GM21529 (cell line): ENCODE data around the gene CEMIP2.

ENCODE experiments used
- ATAC-seq: cut with Tn5 transposase; IDR thresholded peaks from one replicate; pipeline ENCODE4 v1.9.1; 2021; ENCODE audit not compliant: unreplicated experiment

Gene CEMIP2

DNA sequence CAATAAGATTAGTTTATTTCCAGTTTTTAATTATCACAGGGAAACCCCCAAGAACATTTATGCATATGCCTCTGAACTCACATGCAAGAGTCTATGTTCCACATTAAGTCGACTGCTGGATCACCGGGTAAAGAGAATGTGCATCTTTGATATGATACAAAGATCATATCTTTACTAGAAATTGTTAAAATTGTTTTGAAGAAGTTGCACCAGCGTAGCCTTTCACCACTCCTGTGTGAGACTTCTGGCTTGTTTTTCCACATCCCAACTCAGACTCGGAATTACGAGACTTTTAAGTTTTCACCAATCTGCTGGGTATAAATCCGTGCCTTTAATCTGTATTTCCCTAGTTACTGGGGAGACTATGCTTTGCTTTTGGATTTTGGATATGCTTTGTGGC is 113.2 kb downstream of the CEMIP2 start:
- no peak for ATAC-seq

DNA sequence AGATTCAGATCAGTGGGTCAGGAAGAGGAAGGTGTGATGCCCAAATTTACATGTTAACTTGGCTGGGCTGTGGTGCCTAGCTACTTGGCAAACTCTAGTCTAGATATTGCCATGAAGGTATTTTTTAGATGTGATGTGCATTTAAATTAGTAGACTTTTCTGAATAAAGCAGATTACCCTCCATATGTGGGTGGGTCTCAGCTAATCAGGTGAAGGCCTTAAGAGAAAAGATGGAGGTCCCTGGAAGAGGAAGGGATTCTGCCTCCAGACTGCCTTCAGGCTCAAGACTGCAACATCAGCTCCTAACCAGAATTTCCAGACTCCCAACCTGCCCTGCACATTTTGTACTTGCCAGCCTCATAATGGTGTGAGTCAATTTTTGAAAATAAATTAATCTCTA is 115.8 kb downstream of the CEMIP2 start:
- no peak for ATAC-seq

DNA sequence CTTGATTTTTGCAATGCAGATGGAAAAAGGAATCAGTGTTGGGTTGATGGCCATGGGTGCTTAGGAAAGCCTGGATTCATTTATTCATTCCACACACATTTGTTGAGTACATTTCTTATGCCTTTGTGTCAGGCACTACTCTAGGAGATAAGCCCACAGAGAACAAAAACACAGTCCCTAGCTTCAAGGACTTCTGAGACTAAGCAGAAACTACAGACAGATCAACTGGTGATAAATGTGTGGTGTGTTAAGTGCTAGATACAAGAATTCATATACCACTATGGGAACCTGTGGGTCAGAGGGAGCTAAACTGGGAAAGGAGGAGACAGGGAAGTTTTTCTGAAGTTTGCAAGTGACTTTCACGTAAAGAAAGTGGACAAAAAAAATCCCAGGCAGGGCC is 119.9 kb downstream of the CEMIP2 start:
- ATAC-seq = no peak

DNA sequence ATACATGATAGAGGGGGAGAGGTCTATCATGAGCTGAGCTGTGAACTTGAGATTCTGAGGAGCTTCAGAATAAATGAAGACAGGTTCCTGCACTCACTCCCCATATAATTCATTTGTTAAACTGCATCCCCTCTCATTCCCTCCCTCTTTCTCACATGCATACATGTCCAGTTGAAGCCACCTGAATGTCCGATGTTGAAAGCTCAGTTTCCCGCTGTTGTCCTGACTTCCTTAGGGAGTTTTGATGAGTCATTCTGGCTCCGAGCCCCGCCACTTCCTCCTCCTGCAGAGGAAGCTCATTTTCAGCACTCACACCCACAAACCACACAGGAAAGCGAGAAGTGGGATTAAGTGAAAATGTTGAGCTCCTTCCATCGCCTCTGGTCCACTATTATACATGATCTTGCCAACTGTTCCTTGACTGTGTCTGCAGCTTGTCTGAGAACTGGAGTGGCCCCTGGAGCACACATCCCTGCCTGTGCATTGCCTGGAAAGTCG is 121.2 kb downstream of the CEMIP2 start:
- ATAC-seq = peak; percentile 41

DNA sequence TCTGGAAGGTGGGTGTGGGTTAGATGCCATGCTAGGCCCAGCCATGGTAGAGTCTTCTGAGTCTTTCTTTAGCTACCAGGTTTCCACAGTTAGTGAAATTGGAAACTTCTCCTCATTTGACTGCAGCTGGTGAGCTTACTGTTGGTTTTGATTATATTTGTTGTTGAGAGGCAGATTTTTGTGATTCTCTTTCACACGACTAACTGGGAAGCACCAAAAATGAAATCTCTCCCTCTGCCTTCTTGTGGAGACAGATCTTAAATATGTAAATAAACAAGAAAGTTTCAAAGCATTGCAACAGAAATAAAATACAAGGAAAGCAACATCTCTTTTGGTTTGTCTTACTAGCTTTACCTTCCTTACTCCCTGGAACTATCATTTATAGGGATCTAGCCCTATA is 122.2 kb downstream of the CEMIP2 start:
- ATAC-seq = no peak

DNA sequence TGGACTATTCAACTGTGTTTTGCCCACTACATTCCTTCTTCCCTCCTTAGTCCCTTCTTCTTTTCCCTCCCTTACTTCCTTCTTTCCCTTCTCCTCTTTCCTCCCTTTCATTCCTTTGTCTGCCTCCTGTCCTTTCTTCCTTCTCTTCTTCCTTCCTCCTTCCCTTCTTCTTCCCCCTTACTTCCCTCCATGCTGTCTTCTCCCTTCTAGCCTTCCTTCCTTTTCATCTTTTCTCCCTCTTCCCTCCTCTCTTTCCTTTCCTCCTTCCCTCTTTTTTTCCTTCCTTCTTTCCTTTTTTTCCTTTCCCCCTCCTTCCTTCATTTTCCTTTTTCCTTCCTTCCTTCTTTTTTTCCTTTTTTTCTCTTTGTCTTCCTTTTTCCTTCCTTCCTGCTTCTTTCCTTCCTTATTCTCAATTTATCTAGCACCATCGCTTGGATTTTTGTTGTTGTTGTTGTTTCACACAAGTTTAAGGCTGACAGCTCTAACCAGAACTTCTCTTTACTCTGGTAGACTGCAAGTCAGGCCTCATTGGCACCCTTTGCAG is 123.4 kb downstream of the CEMIP2 start:
- no peak for ATAC-seq

DNA sequence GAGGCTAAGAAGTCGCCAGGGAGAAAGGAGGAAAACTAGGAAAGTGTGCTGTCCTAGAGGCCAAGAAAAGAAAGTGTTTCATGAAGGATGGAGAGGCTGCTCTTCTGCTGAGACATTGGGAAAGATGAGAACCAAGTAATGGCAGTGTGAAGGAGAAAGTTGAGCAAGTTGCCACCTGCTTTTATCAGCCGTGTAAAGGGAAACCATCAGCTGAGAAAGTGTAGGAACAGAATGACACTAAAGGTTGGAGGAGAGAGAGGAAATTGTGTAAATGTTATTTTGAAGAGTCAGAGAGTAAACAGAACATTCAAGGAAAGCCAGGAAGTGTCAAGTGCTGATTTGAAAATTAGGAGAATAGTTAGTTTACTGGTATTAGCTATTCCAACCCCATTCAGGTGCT is 125.0 kb downstream of the CEMIP2 start:
- no peak for ATAC-seq

DNA sequence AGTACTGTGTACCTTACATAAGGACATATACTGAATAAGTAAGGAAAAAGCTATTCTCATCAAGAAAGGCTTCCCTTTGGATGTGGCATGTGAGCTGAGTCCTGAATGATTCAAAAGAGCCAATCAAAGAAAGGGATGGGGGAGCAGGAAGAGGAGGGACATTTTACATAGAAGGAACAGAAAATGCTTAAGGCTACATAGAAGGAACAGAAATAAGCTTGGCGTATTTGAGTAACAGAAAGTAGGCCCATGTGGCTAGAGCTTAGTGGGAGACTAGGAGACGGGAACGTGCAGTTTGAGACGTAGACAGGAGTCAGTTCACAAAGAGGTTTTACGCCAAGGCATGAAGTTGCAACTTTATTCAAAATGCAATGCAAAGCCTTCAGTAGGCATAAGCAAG is 126.3 kb downstream of the CEMIP2 start:
- no peak for ATAC-seq

DNA sequence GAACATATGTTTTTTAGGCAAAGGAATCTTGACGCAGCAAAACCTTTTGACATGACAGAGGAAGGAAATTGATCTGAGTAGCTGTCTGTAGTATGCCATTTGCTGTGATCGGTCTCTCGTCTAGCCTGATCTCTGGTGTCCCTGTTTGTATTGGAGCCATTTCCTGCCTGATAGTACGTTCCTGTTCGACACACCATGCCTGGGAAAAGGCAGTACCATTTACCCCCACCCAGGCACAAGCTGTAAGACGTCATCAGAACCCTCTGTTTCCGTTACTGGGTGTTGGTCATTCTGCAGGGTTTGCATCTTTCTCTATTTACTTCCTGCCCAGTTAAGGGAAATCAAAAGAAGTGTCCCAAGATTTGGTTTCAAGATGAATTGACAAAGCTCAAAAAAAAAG is 129.7 kb downstream of the CEMIP2 start:
- ATAC-seq = no peak

DNA sequence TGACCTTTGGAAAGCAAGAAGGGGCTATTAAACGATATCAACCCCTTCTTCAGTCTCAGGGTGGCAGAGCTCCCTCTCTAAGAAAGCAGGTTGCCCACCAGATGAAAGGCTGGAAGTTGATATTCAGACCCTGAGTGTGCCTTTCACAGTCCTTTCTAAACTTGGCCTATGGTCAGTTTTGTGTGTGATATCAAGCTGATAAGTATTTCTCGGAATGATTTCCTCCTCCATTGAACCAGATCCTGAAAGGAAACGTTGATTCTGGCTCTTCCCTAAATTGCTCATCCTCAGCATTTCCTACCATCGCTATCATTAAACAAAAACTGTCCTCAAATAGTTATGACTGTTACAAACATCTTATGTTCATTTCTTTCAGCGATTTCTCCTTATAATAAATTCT is 130.4 kb downstream of the CEMIP2 start:
- no peak for ATAC-seq

DNA sequence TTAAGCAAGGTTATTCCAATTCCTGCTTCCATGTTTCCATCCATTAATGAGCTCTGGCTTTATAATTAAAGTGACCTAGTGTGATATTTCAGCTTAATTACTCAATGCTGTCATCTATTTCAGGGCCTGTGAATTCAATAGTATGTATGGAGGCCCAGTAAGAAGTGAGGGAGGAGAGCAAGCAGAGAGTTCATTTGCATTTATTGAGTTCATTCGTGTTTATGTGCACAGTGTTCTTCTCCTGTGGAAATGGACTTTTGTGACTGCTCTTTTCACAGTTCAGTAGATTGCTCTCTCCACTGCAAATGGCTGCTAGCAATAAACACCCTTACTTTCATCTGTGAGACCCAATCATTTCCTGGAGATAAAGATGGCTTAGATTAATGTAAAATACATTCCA is 130.9 kb downstream of the CEMIP2 start:
- no peak for ATAC-seq

DNA sequence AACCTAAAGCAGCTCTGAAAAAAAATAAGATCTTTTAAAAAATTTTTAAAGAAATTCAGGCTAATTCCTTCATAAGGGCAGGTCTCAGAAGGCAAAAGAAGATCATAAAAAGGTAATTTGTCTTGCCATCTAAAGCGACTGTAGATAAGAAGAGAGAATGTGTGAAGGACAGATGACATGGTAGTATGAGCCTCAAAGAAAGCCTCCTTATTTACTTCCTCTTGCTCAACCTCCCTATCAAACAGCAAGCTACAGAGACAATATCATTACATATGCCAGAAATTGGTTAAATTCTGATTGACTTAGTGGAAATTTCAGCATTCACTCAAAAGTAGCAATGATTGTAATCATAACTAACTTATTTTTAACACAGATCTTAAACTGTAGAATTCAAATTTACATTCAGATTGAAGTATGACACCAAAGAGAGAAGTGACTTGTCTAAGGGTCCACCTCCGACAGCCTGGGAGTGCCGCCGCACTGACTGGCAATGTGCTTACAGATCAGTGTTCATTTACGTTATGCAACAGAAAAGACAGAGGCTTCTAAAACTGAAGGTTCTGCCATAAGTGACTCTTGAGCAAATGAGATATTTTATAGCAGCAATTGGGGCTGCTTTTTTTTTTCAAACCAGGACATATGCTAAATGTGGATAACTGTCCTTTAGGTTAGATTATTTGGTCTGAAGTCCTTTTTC is 132.0 kb downstream of the CEMIP2 start:
- ATAC-seq = no peak

DNA sequence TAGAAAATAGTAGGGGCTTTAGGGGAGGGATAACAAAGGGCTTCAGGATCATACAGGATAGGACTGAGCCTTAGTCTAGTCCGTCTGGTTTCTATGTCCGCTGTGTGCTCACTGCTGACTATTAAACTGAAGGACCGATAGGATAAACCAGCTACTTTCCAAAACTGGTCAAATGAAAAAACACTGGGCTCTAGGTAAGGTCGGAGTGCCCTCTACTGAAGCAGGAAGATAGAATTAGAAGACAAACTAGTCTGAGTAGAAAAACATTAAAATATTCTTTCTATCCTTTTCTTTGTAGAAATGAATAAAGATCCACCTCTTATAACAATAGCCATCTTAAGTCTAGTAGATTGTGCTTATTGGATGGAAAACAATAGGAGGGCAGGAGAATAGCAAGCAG is 133.6 kb downstream of the CEMIP2 start:
- no peak for ATAC-seq
